IMR-90 (cell line): ENCODE measurements around the gene MECP2. TPM values are rescaled to one million over a fixed set of nuclear protein-coding genes. Genes with fewer than 3 reads are reported as not detected.

Experiments used
- ATAC-seq: fragments of 200-7000 bp; cut with Tn5 transposase; 2 replicates; pipeline ENCODE4 v1.9.1; 2020; ENCODE audit warnings: low read depth, mild to moderate bottlenecking, moderate library complexity
- BruUV-seq: library from RNA; stranded (reverse); fragments of 400-500 nt; replicated peaks from 2 replicates; lab custom pipeline; 2021; lab: Mats Ljungman, UMichigan
- CTCF ChIA-PET: fragments of 300-600 bp; formaldehyde crosslinking; extraction: SDS; loops from one replicate; lab custom pipeline; 2021; ENCODE audit warnings: antibody characterized with exemption; lab: Yijun Ruan, JAX
- POLR2A ChIA-PET: fragments of 300-600 bp; sonication (Branson Sonifier 250); formaldehyde crosslinking; loops from one replicate; lab custom pipeline; 2022; ENCODE audit warnings: antibody characterized with exemption; ENCODE audit not compliant: unreplicated experiment; lab: Charles Lee
- DNase-seq: peaks from one replicate; pipeline ENCODE4 v3.0.0; 2013
- H2AFZ ChIP-seq: replicated peaks from 2 replicates; pipeline ENCODE3; 2013; ENCODE audit warnings: low read length, mild to moderate bottlenecking; ENCODE audit not compliant: poor library complexity
- H2AK5ac ChIP-seq: 2 replicates; pipeline ENCODE4 v1.6.1; 2013; ENCODE audit warnings: low read depth, low read length, inconsistent platforms
- H2AK9ac ChIP-seq: replicated peaks from 2 replicates; pipeline ENCODE3; 2013; ENCODE audit warnings: mild to moderate bottlenecking, low read depth, low read length, moderate library complexity; ENCODE audit not compliant: poor library complexity
- H2BK120ac ChIP-seq: 2 replicates; pipeline ENCODE4 v1.6.1; 2013; ENCODE audit warnings: low read depth, low read length, inconsistent platforms
- H2BK15ac ChIP-seq: 3 replicates; pipeline ENCODE4 v1.6.1; 2013; ENCODE audit warnings: low read depth, low read length, inconsistent platforms
- H2BK20ac ChIP-seq: 2 replicates; pipeline ENCODE4 v1.6.1; 2013; ENCODE audit warnings: low read depth, mild to moderate bottlenecking, inconsistent platforms, low read length, moderate library complexity
- H2BK5ac ChIP-seq: 2 replicates; pipeline ENCODE4 v1.6.1; 2013; ENCODE audit warnings: mild to moderate bottlenecking, low read depth, low read length, inconsistent platforms; ENCODE audit not compliant: poor library complexity, severe bottlenecking
- H3K14ac ChIP-seq: replicated peaks from 2 replicates; pipeline ENCODE4 v1.6.1; 2013; ENCODE audit warnings: low read depth, low read length, inconsistent platforms
- H3K18ac ChIP-seq: 2 replicates; pipeline ENCODE4 v1.6.1; 2013; ENCODE audit warnings: low read depth, low read length, control low read depth
- H3K23ac ChIP-seq: 2 replicates; pipeline ENCODE4 v1.6.1; 2013; ENCODE audit warnings: low read depth, low read length, inconsistent platforms
- H3K27ac ChIP-seq: 2 replicates; pipeline ENCODE4 v1.5.1; 2013; ENCODE audit warnings: mild to moderate bottlenecking, control low read depth, low read length; ENCODE audit not compliant: insufficient read depth
- H3K27me3 ChIP-seq: 2 replicates; pipeline ENCODE4 v1.6.1; 2013; ENCODE audit warnings: low read length; ENCODE audit not compliant: control insufficient read depth, insufficient read depth
- H3K36me3 ChIP-seq: 2 replicates; pipeline ENCODE4 v1.6.1; 2013; ENCODE audit warnings: low read length, mixed read lengths; ENCODE audit not compliant: control insufficient read depth, insufficient read depth
- H3K4ac ChIP-seq: 2 replicates; pipeline ENCODE4 v1.6.1; 2013; ENCODE audit warnings: low read depth, low read length, inconsistent platforms
- H3K4me1 ChIP-seq: 2 replicates; pipeline ENCODE4 v1.6.1; 2013; ENCODE audit warnings: low read length, mixed read lengths; ENCODE audit not compliant: control insufficient read depth, insufficient read depth
- H3K4me2 ChIP-seq: 2 replicates; pipeline ENCODE4 v1.6.1; 2013; ENCODE audit warnings: low read depth, mild to moderate bottlenecking, control low read depth, low read length, moderate library complexity
- H3K4me3 ChIP-seq: 2 replicates; pipeline ENCODE4 v1.5.1; 2013; ENCODE audit warnings: low read depth, mild to moderate bottlenecking, control low read depth, low read length, moderate library complexity; ENCODE audit not compliant: insufficient read depth
- H3K56ac ChIP-seq: 2 replicates; pipeline ENCODE4 v1.6.1; 2013; ENCODE audit warnings: low read length, inconsistent platforms; ENCODE audit not compliant: insufficient read depth; ENCODE audit errors: extremely low read depth
- H3K79me1 ChIP-seq, 2 experiments: 2 replicates each; pipeline ENCODE4 v1.6.1; 2013; ENCODE audit warnings: low read length in 2 of 2, inconsistent platforms in 1 of 2, low read depth in 1 of 2
- H3K9ac ChIP-seq: 2 replicates; pipeline ENCODE4 v1.6.1; 2013; ENCODE audit warnings: low read depth, low read length, control low read depth
- H3K9me1 ChIP-seq: 2 replicates; pipeline ENCODE4 v1.6.1; 2013; ENCODE audit warnings: low read length, inconsistent platforms; ENCODE audit not compliant: insufficient read depth
- H3K9me3 ChIP-seq: 2 replicates; pipeline ENCODE4 v1.6.1; 2013; ENCODE audit warnings: low read length; ENCODE audit not compliant: control insufficient read depth, insufficient read depth
- H4K20me1 ChIP-seq: 2 replicates; pipeline ENCODE4 v1.6.1; 2013; ENCODE audit warnings: low read length, inconsistent platforms; ENCODE audit not compliant: insufficient read depth
- H4K5ac ChIP-seq: 2 replicates; pipeline ENCODE4 v1.6.1; 2013; ENCODE audit warnings: mild to moderate bottlenecking, low read depth, low read length, control low read depth
- H4K8ac ChIP-seq, 2 experiments: 2 replicates each; pipeline ENCODE4 v1.6.1; 2013; ENCODE audit warnings: low read depth in 2 of 2, low read length in 2 of 2, control low read depth in 1 of 2, inconsistent platforms in 1 of 2
- H4K91ac ChIP-seq: 2 replicates; pipeline ENCODE4 v1.6.1; 2013; ENCODE audit warnings: low read depth, low read length, inconsistent platforms; ENCODE audit not compliant: insufficient read depth
- CHD1 ChIP-seq: IDR thresholded peaks from 2 replicates; pipeline ENCODE4 v1.6.1; 2012; ENCODE audit warnings: low read depth, low read length, improper control_type of control experiment
- MXI1 ChIP-seq: IDR thresholded peaks from 2 replicates; pipeline ENCODE4 v1.6.1; 2012; ENCODE audit warnings: low read depth, mild to moderate bottlenecking, low read length, moderate library complexity, borderline replicate concordance
- NFE2L2 ChIP-seq: fragments of 150-350 bp; IDR thresholded peaks from 2 replicates; pipeline ENCODE4 v1.6.1; 2016; ENCODE audit warnings: low read depth, mild to moderate bottlenecking, low read length
- POLR2A ChIP-seq: IDR thresholded peaks from 2 replicates; pipeline ENCODE4 v1.6.1; 2012; ENCODE audit warnings: mild to moderate bottlenecking, low read depth, low read length
- RAD21 ChIP-seq: IDR thresholded peaks from 2 replicates; pipeline ENCODE4 v1.6.1; 2012; ENCODE audit warnings: low read length, improper control_type of control experiment
- USF2 ChIP-seq: fragments of 150-350 bp; IDR thresholded peaks from 2 replicates; pipeline ENCODE4 v1.6.1; 2017; ENCODE audit warnings: mild to moderate bottlenecking, antibody characterized with exemption, low read length, low read depth
- WGBS, 2 experiments: methylation state at CpG; one replicate each; pipeline versions ENCODE4 v1.1.5 to v1.1.7; 2013; ENCODE audit warnings: missing lambda C conversion rate in 2 of 2; ENCODE audit not compliant: insufficient read length in 1 of 2; ENCODE audit errors: extremely low coverage in 2 of 2; 5-methylcytosine and 5-hydroxymethylcytosine counted together
- dilution Hi-C: fragments of 300-500 bp; cut with HindIII; formaldehyde crosslinking; loops from one replicate; pipeline ENCODE4 v1.14.3; 2018; ENCODE audit warnings: low sequenced_read_pairs; ENCODE audit not compliant: unreplicated experiment
- in situ Hi-C: fragments of 300-500 bp; cut with MboI; formaldehyde crosslinking; loops from 3 replicates; pipeline ENCODE4 v1.14.3; 2019; ENCODE audit warnings: low sequenced_read_pairs, inconsistent platforms, mixed read lengths
- intact Hi-C: fragments of 100-400 bp; cut with micrococcal nuclease; formaldehyde crosslinking; loops from 2 replicates; pipeline ENCODE4 v1.10.0; 2022
- polyA plus RNA-seq, 3 experiments: library from polyadenylated mRNA; depleted of rRNA; stranded (reverse); fragments of >200 nt; gene quantifications; 2 replicates each; pipeline ENCODE4 v1.2.3, GENCODE V29; 2012; ENCODE audit warnings: low replicate concordance in 1 of 3
- total RNA-seq: library from RNA; depleted of rRNA; stranded (reverse); fragments of >200 nt; gene quantifications from 2 replicates; pipeline ENCODE4 v1.2.3, GENCODE V29; 2012

Gene MECP2
- total and polyA plus RNA-seq, 2 of the 4 experiments (the other 2 are of a cell fraction), result 8.4 to 10.1 TPM

- no peak overlapping the region for H2AK9ac ChIP-seq
- ChIA-PET POLR2A (no interaction called here), CTCF (no interaction called here)
- no peak overlapping the region for H2BK20ac ChIP-seq
- in situ Hi-C loops (no loop called here), dilution Hi-C loops (no loop called here), intact Hi-C loops (no loop called here)
- WGBS, 2 experiments, result no CpG with 5 or more reads among the region's 3 CpGs
- H3K4me1 ChIP-seq, result no peaks in the 10 kb centered on the region
- H4K5ac ChIP-seq, result no peak overlapping the region
- no peak overlapping the region for H3K9ac ChIP-seq
- no peak overlapping the region for H2AK5ac ChIP-seq
- no peak overlapping the region for H3K27ac ChIP-seq
- BruUV-seq, result no TSS peak
- ATAC-seq (no peak), DNase-seq (no peak)
- H3K36me3 ChIP-seq, result no peaks in the 10 kb centered on the region
- H2AFZ ChIP-seq, result no peak overlapping the region
- no peaks in the 10 kb centered on the region for H3K9me1 ChIP-seq
- no peak overlapping the region for H3K4me3 ChIP-seq
- H2BK15ac ChIP-seq, result no peak overlapping the region
- no peak overlapping the region for H3K18ac ChIP-seq
- H3K56ac ChIP-seq, result no peak overlapping the region
- H3K4me2 ChIP-seq, result no peak overlapping the region
- peaks cover 4% of the 10 kb centered on the region; the same call in 1 of the 2 replicates for H3K9me3 ChIP-seq
- no peak overlapping the region for H4K8ac ChIP-seq
- H4K20me1 ChIP-seq, result no peaks in the 10 kb centered on the region
- H2BK120ac ChIP-seq, result no peak overlapping the region
- H3K4ac ChIP-seq, result no peak overlapping the region
- peaks cover 23% of the 10 kb centered on the region for H3K27me3 ChIP-seq
- H4K91ac ChIP-seq, result no peak overlapping the region
- no peaks in the 10 kb centered on the region for H3K79me1 ChIP-seq
- H3K23ac ChIP-seq, result no peak overlapping the region
- H3K14ac ChIP-seq, result no peak overlapping the region
- no peak for TF ChIP-seq CHD1
- no peak for TF ChIP-seq NFE2L2
- no peak for TF ChIP-seq MXI1
- no peak for TF ChIP-seq USF2
- no peak for TF ChIP-seq POLR2A
- no peak for TF ChIP-seq RAD21
- no peak overlapping the region for H2BK5ac ChIP-seq
Measured at GRCh38 chrX:154120567-154120966, 23.1 kb upstream of the MECP2 start.
